Osteocyte (in vitro differentiated cells): ENCODE data around the gene PIK3AP1. TPM values are rescaled to one million over a fixed set of nuclear protein-coding genes. Genes with fewer than 3 reads are reported as not detected.
"Not testable (repeated sequence)": the region's sequence is repeated elsewhere in the genome, so short reads cannot be mapped to it uniquely, and the experiment has no call there.

Experiments used
- DNase-seq: peaks from one replicate; pipeline ENCODE4 v3.0.0; 2021; ENCODE audit warnings: mixed read lengths; ENCODE audit not compliant: unreplicated experiment; ENCODE audit errors: extremely low spot score
- H3K27ac Mint-ChIP-seq: one replicate; pipeline ENCODE4 v1.8.0; 2021; ENCODE audit warnings: mild to moderate bottlenecking, mixed read lengths; ENCODE audit not compliant: unreplicated experiment
- H3K27me3 Mint-ChIP-seq: one replicate; pipeline ENCODE4 v1.8.0; 2021; ENCODE audit warnings: mixed read lengths; ENCODE audit not compliant: unreplicated experiment
- H3K36me3 Mint-ChIP-seq: one replicate; pipeline ENCODE4 v1.8.0; 2021; ENCODE audit warnings: mixed read lengths; ENCODE audit not compliant: unreplicated experiment
- H3K4me1 Mint-ChIP-seq: one replicate; pipeline ENCODE4 v1.8.0; 2021; ENCODE audit warnings: mixed read lengths; ENCODE audit not compliant: unreplicated experiment
- H3K4me3 Mint-ChIP-seq: one replicate; pipeline ENCODE4 v1.8.0; 2021; ENCODE audit warnings: mild to moderate bottlenecking, moderate library complexity, mixed read lengths; ENCODE audit not compliant: unreplicated experiment
- H3K9me3 Mint-ChIP-seq: one replicate; pipeline ENCODE4 v1.8.0; 2021; ENCODE audit warnings: mixed read lengths; ENCODE audit not compliant: unreplicated experiment
- total RNA-seq: library from RNA; stranded (reverse); gene quantifications from 2 replicates; pipeline ENCODE4 v1.2.1, GENCODE V29; 2021
- TF ChIP-seq, protein P1 (sequence below): fragments of 200-600 bp; sonication (generic); IDR thresholded peaks from 2 replicates; pipeline ENCODE4 v1.5.0; 2021; ENCODE audit warnings: antibody characterized with exemption, mild to moderate bottlenecking, moderate library complexity

The PIK3AP1 gene
- total RNA-seq, 1 donor from 2014 or later, result 0.19 TPM

DNA sequence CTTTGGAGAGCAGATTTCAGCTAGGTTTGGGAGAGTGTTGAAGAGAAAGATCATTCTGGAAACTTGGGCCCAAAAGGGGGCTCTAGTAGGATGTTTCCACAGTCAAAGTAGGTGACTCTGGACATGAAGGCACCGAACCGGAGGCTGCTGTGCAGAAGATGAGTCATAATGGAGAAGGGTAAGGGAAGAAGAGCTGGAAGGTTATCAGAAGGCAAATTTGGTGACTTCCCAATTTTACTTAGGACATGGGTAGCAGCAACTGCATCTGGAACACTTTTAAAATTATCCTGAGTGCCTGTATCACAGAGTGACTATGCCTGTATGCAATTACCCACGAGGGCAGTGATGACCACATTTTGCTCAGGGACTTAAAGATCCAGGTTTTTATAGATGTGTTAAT, 38.8 kb downstream of the PIK3AP1 start:
- Mint-ChIP-seq H3K4me3 (no peak overlapping the region), H3K36me3 (no peaks in the 10 kb centered on the region), H3K27ac (no peak overlapping the region), H3K9me3 (no peaks in the 10 kb centered on the region), H3K4me1 (no peaks in the 10 kb centered on the region), H3K27me3 (peaks cover 7% of the 10 kb centered on the region)
- no peak for DNase-seq
- TF ChIP-seq, protein P1, sequence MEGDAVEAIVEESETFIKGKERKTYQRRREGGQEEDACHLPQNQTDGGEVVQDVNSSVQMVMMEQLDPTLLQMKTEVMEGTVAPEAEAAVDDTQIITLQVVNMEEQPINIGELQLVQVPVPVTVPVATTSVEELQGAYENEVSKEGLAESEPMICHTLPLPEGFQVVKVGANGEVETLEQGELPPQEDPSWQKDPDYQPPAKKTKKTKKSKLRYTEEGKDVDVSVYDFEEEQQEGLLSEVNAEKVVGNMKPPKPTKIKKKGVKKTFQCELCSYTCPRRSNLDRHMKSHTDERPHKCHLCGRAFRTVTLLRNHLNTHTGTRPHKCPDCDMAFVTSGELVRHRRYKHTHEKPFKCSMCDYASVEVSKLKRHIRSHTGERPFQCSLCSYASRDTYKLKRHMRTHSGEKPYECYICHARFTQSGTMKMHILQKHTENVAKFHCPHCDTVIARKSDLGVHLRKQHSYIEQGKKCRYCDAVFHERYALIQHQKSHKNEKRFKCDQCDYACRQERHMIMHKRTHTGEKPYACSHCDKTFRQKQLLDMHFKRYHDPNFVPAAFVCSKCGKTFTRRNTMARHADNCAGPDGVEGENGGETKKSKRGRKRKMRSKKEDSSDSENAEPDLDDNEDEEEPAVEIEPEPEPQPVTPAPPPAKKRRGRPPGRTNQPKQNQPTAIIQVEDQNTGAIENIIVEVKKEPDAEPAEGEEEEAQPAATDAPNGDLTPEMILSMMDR, result no peak

DNA sequence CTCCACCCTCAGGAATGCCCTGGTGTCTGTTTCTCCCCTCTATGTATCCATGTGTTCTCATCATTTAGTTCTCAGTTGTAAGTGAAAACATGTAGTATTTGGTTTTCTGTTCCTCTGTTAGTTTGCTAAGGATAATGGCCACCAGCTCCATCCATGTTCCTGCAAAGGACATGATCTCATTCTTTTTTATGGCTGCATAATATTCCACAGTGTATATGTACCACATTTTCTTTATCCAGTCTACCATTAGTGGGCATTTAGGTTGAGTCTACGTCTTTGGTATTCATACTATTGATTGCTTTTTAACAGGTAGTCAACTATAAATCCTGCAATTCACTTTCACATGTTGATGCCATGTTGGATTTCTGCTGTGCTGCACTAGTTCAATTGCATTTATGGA, 39.9 kb downstream of the PIK3AP1 start:
- DNase-seq, H3K27ac Mint-ChIP-seq, H3K27me3 Mint-ChIP-seq, H3K36me3 Mint-ChIP-seq, H3K9me3 Mint-ChIP-seq, H3K4me3 Mint-ChIP-seq, H3K4me1 Mint-ChIP-seq: not testable (repeated sequence)

DNA sequence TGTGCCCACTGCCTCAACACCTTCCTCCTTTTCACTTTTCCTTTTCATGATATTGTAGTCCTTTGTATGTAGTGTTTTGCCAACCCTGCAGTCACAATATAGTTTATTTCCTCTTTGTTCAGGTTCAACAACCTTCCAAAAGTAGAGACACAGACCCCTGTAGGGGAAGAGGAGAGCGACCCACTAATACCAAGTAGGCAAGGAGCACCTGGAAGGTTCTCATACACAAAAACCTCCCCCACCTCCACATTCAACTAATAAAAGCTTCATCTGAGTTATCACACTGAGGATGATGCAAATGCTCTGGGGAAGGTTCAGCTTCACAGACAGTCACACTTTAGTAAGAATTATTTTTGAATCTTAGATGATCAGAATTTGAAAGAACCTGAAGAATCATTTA, 41.6 kb downstream of the PIK3AP1 start:
- Mint-ChIP-seq H3K27ac (no peak overlapping the region), H3K36me3 (no peaks in the 10 kb centered on the region), H3K9me3 (no peaks in the 10 kb centered on the region), H3K4me3 (no peak overlapping the region), H3K4me1 (peaks cover 9% of the 10 kb centered on the region), H3K27me3 (peaks cover 7% of the 10 kb centered on the region)
- DNase-seq, result no peak
- TF ChIP-seq, protein P1, result no peak

DNA sequence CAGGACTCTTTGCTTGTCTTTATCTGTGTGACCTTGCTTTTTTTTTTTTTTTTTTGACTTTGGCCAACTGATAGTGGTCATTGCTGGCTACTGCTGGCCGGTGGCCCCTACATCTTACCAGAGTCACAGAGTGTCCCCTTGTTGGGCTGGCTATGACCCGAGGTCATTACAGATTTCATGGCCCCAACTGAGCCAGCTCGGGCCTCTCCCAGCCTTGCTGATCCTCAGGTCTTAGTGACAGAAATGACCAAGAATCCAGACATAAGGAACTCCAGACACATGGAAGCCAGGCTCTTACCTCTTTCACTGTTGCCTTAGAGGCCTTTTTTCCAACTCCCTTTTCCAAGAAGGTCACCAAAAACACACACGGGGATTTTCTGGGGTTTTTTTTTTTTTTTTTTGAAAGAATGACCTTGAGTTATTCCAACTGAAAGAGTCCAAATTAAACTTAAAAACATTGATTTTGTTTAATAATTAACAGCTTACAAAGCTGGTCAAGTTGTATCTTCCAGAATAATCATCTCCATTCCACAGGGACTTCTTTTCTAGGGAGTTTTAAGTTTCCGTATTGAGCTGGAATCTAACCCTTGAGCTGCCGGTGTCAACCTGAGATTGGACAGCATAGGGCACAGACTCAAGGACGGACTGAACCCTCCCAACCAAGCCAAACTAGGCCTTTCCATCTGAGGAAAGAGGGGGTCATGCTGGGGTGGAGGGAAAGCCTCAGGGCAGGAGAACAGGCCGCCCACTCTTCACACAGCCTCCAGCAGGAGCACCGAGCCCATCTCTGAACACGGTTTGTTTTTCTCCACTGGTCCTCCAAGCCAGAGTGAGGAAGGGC, 43.8 kb downstream of the PIK3AP1 start:
- H3K9me3 Mint-ChIP-seq, result no peaks in the 10 kb centered on the region
- H3K36me3 Mint-ChIP-seq, result no peaks in the 10 kb centered on the region
- TF ChIP-seq, protein P1, result no peak
- H3K27ac Mint-ChIP-seq, result no peak overlapping the region
- peaks cover 16% of the 10 kb centered on the region for H3K4me1 Mint-ChIP-seq
- H3K4me3 Mint-ChIP-seq, result no peak overlapping the region
- DNase-seq, result no peak
- H3K27me3 Mint-ChIP-seq, result peaks cover 3% of the 10 kb centered on the region

DNA sequence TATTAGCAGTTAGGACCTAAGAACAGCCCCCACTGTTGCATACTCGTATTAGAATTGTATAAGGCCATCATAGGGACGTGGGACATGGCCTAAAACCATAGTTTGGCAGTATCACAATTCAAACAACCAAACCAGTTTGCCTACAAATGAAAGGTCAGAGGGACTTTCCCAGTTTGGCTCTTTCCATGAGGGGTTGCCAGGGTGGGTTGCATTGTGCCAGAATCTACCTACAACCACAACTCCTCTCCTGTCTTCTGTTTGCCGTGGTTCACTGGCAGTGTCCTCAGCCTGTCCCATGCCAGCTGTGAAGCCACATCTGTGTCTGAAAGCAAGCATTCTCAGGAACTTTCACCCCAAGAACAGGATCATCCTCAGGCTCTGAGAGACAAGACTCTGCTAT, 44.5 kb downstream of the PIK3AP1 start:
- peaks cover 16% of the 10 kb centered on the region for H3K4me1 Mint-ChIP-seq
- no peak overlapping the region for H3K4me3 Mint-ChIP-seq
- no peaks in the 10 kb centered on the region for H3K9me3 Mint-ChIP-seq
- TF ChIP-seq, protein P1, result no peak
- H3K27me3 Mint-ChIP-seq, result peaks cover 3% of the 10 kb centered on the region
- no peaks in the 10 kb centered on the region for H3K36me3 Mint-ChIP-seq
- no peak overlapping the region for H3K27ac Mint-ChIP-seq
- no peak for DNase-seq
